HG03135 (cell line): Measurements from ENCODE around the gene TBC1D30.

ENCODE experiments used
- ATAC-seq: cut with Tn5 transposase; IDR thresholded peaks from one replicate; pipeline ENCODE4 v1.9.1; 2021; ENCODE audit warnings: mild to moderate bottlenecking, moderate library complexity; ENCODE audit not compliant: unreplicated experiment

The TBC1D30 gene

DNA sequence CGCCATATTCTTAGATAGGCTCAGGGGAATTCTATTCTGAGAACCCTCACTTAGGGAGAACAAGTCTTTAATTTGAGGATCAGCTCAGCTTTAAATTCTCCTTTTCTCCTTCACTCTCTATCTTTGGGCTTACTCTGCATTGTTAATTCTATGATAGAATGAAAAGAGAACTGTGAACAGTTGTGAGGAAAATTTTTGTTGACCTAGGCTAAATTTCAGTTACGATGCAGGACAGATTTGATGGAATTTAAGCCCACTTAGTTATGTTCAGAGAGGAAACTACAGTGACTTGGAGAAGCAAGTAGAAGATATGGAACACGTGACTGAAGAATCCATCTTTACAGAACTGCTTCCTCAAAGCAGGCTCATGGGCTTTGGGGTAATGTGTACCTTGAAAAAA, 82.7 kb downstream of the TBC1D30 start:
- ATAC-seq: no peak

DNA sequence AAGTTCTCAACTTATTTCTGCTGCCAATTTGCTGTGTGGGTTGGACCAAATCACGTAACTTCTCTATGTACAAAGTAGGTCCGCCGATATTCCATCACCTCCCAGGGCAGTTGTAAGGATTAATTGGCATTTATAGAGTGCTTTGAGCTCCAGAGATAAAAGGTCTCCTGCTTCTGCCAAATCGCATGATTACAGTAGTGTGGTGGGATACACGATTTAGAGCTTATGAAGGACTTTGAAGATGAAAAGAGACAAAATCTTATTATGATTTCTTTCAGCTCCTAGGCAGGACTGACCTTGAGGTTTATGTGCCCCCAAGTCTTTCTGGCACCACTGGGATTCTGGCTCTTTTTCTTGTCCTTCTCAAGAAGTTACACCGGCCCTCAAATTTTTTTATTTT, 84.7 kb downstream of the TBC1D30 start:
- no peak for ATAC-seq

DNA sequence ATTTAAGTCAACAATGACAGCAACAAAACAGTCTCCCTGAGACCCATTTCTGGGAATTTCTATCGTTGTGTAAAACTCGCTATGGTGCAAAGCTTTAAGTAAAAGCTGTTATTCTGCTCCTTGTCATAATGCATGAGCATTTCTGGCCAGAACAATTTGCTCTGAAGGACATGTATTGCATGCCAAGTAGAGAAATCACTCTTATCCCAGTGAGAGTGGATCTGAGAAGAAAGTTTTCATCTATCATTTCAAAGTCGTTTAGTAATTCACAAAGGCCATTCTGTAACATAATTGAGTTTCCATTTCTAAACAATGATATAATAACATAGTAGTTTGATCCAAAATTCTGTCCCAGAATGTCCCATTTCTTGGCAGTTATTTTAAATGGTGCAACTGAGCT, 86.6 kb downstream of the TBC1D30 start:
- ATAC-seq: no peak

DNA sequence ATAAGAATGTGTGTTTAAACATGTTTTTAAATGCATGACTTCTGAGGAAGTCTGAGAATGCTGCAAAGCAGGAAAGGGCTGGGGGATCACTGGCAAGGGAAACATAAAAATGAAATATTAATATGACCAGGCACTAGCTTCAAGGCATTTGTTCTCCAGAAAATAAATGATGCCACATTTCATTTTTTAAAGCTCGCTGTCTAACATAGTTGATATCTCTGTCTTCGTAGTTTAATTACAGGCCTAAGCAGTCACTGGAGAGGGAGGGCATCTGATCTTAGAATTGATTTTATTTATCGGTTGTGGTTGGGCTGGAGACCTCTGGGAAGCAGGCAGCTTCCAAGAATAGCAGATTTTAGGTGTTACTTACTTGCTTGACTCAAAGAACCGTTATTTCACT, 87.5 kb downstream of the TBC1D30 start:
- ATAC-seq: no peak

DNA sequence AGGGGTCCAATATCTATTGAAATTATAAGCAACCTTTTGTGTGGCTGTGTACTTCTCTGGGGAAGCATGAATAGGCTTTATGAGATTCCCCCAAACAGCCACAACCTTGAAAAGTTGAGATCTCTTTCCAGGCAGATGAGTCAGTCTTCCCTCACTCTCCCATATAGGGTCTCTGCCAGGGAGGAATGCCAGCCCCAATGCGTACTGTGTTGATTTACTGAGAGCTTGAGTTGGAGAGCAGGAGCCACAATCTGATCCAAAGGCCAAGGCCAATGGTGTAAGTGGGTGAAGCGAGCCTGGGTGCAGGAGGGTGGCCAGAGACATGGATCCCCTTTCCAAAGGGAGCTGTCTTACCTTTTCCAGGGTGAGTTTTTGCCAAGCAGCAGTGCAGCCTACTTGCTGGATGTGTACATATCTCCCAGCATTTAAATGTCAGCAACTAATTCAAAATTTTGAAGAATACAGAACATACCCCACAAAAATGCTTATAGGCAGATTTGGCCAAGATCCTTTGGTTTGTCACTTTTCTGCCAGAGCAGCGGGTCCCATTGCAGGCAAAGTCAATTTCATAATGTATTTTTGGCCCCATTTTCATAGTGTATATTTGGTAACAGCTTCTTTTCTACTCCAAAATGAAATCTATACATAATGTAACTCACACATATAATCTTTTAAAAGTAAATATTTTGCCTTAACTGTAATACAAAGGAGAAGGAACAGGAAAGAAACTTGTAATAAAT, 88.2 kb downstream of the TBC1D30 start:
- no peak for ATAC-seq

DNA sequence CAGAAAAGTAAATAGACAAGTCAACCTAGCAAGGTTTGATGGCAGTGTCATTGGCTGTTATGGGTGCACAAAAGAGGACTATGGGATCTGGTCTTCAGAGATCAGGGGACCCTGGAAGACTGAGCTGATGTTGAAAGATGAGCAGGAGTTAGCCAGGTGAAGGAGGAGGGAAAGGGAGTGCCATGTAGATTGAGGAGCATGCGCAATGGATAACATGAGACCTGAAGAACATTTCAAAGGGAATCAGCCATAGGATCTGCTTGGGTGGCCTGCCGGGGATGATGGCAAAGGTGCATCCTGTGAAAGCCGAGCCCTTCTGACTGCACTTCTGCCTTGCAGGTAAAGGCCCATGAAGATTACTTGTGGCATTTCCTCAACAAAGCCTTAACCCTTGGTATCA, 90.8 kb downstream of the TBC1D30 start:
- no peak for ATAC-seq

DNA sequence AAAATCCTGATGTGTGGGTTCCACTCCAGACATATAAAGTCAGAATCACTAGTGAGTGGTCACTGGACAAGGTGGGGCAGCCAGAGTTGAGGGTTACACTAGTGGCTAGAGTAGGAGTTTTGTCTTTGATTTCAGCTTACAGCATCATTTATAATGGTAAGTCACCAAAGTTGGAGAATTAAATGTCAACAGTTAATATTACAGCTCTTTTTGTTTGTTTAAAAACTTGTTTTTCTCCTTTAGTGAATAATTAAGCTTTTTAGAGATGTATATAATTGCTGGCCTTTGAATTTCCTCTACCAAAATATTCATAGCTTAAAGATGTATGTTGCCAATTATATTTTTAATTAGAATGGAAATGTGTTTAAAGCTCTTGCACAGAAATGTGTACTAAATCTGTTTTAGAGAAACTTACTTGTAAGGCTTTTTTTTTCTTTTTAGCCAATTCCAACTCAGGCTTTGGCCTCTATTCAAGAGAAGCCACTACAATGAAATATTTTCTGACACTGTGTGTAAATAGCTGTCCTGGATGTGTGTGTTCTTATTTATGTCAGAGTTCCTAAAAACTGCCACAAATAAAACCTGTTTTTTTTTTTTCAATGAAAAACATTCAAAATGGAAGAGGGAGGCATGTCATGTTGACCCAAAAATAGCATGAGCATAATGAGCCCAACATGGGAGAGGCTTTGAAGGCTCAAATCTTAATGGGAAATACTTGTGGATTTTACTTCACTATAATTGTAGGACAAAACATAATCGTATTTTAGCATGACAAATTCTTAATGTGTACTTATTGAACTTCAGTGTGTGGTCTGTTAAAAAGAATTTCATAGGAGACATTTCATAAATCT, 92.2 kb downstream of the TBC1D30 start:
- no peak for ATAC-seq

DNA sequence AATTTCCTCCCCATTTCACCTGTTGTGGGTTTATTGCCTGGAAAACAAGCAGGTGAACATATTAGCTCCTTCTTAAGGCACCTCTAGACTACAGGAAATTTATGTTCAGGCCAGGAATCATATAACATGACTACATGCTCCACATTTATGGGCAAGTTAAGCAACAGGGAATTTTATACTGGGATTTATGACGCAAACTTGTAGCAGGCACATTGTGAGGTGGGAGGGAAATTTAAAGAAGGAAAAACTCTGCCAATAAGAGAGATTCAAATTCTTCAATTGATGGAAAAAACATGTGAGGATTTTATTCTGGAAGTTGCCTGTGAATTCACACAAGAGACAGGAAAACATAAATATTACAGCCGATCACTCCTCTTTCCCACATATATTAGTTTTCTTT, 93.9 kb downstream of the TBC1D30 start:
- ATAC-seq: no peak

DNA sequence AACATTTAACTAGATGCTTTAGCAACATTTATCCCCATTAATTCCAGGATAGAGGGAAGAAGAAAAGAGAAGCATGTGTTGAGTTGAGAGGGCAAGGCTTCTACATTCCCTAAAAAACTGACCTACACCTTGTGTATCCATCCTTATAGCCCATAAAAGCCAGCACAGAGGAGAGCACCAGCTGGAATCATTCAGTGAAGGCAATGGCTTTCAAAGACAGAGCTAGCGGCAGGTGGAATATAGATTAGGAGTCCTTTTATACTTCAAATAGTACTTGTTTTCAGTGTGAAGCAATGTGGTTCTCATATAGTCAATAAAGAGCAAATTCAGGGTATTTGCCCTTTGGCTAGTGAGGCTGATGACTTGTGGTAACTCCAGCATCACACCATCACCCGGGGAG, 94.4 kb downstream of the TBC1D30 start:
- no peak for ATAC-seq

DNA sequence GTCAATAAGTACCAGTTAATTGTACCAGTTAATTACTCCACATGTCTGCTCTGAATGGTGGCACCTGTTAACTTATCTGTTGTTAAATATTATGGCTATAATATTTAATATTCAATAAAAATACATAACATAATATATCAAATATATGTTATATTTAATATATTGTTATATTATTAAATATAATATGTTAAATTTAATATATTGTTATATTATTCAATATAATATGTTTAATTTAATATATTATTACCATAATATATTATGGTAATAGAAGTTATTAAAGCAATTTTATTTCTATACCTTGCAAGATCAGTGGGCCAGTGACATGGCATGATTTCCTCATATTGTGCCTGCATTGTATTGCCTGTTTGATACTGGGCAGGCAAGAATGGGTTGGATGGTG, 98.4 kb downstream of the TBC1D30 start:
- ATAC-seq: no peak

DNA sequence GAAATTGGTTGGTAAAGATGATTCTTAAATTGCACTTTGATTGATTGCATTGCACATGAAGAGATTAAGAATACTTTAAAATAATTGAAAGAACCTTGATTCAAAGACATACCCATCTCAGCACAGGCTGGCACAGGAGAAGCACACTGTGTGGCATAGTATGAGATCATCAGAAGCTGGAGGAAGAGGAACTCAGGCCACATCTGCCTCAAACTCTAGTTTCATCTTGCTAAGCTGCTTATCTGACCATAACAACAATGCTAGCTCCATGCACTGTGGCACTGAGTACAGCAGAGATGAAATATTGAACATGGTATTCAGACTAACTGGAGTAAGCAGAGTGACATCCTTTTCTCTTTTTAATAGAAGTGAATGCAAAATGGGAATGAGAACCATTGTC, 99.1 kb downstream of the TBC1D30 start:
- no peak for ATAC-seq
